GM21529 (cell line): ENCODE measurements around the gene TBC1D2B.
"Not testable (repeated sequence)": the region's sequence is repeated elsewhere in the genome, so short reads cannot be mapped to it uniquely, and the experiment has no call there.

Experiments used
- ATAC-seq: cut with Tn5 transposase; IDR thresholded peaks from one replicate; pipeline ENCODE4 v1.9.1; 2021; ENCODE audit not compliant: unreplicated experiment

Gene TBC1D2B

DNA sequence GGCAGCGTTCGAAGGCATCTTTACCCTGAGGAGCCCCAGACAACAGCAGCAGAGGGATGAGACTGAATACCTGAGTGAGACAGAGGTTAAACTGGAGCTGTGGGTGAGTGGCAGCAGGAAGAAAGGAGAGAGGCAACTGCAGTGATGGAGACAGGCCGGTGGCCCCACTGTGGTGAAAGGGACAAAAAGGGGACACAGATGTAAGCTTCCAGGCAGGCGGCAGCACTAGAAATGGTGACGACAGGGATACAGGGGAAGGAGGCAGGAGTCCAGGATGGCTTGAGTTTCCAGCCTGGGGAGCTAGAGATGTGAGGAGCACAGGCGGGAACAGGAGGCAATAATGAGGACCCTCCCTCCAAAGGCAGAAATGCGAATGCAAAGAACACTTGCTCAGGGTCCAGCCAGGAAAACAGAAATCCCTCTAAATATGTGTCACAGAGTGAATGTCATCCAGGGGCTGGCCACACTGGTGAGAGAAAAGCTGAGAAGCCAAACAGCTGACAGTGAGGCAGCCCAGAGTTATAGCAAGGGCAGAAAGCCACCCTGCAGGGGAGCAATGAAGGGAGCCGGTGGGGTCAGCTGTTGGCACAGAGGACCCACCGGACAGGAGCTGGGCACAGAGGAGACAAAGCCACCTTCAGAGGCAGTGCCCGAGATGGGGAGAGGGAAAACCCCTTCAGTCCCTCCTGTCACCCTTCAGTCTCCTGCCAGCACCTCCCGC, 70.1 kb downstream of the TBC1D2B start:
- no peak for ATAC-seq

DNA sequence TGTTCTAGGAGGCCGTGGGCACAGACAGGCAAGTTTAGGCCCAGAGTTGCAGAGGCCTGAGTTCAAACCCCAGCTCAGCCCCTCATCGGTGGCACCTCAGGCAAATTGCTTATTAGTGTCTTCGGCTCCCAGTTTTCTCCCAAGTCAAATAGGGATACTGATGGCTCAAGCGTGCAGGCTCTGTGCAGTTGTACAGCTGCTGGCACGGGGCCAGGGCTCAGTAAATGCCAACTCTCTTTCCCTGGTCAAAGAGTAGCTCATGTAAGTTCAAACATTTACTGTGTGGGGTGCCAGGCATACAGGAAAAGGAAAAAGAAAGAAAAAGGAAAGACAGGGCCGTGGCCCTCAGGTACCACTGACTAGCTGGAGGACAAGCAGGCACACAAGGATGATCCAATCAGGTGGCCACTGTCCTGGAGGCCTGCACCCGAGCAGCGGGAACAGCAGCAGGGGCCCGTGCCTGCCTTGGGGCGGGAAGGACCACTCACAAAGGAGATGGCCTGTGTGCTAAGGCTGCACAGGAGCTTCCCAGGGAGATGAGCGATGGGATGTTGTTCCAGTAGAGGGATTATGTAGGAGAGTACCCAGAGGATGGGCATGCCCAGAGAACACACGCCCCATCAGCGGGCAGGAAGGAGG, 70.8 kb downstream of the TBC1D2B start:
- no peak for ATAC-seq

DNA sequence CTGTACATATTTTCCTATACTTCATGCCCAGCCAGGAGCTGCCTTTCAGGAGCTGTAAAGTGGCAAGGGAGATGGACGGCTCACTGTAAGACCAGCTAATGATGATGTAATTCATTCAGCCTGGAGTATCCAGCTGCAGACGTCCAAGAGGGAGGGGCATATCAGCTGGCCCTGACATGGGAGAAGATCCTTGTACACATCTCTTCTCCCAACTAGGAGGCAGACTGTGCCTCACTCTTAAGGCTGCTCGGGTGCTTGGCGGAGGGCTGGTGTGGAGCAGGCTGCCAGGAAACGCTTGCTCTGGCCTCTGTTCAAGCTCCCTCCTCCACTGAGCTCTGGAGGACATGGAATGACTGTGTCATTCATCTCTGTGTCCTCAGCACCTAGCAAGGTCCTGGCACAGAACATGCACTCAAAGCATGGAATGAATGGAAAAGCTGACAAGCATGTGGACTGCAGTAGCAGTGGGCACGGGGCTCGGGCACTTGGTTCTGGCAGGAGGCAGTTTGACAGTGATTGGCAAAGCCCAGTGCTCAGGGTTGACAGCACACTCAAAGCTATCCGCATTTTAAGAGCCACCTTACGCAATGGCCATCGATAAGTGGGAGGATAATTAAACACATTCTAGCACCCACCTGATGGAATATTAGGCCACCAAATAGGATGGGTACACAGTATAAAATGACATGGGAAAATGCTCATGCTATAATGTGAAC, 72.4 kb downstream of the TBC1D2B start:
- ATAC-seq: no peak

DNA sequence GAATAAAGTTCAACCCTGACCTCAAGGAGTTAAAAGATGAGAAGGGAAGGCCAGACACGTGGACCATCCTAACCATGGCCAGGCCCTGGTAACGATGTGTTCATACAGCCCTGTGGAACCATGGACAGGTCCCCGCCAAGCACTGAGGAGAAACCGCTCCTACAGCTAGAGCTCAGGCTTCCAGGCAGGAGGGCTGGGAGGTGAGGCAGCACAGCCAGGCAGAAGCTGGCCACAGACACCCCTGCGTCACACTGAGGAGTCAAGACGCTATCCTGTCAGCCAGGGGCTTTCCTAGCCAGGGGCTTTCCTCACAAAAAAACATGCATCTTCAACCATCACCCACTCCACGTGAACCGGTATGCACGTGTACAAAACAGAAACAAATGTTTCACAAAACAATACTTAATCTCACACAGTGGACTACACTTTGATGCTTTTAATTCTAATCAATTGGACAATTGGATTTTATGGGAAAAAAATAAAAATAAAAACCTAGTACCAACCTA, 73.2 kb downstream of the TBC1D2B start:
- ATAC-seq: no peak

DNA sequence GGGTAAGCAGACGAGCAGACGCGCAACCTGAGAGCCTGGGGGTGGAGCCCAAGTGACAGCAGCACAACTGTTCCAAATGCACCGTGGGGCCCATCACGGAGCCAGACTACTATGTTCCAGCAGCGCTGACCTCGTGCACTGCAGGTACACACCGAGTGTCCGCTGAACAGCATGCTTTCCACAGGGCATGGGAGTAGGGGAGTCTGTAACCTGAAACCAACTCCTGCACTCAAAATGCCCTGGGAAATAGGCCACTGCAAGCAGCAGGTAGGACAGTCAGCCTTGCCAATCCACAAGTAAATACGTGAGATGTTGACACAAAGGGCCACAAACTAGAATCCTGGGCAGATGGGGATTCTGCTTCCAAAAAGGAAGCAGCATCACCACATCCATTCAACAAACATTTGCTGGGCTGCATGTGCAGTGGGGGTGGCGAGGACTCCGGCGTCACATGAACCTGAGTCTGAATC, 73.9 kb downstream of the TBC1D2B start:
- no peak for ATAC-seq

DNA sequence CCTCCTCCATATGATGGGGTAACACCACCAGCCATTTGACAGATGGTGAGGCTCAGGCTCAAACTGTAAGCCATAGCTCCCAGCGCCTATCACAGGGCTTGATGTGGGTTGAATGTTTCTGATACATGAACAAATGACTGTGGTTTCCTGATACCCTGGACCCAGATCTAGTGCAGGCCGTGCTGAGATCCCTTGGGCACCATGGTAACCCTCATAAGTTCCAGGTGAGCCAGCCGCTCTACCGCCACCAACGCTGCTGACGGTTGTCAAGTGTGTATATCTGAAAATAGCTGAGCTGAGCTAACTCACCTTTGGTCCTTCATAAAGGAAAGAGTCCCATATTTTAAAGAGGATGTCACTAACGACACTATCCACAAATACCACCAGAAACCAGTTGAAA, 74.5 kb downstream of the TBC1D2B start:
- ATAC-seq: no peak

DNA sequence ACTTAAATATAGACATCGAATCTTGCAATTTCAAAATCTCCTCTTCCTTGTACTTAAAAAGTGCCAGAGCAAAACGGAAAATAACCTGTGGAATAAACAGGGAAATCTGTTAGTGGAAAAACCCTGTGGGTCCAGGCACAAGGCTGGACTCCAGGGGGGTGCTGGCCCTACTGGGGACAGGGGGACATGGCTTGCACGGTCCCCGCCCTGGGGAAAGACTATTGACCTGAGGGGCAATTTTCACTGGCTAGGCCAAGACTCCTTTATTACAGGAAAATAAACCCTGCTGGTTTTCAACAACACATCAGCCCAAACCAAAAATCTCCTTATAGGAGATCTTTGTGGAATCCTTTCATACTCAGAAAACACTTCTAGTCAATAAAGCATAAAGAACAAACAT, 75.9 kb downstream of the TBC1D2B start:
- ATAC-seq: no peak

DNA sequence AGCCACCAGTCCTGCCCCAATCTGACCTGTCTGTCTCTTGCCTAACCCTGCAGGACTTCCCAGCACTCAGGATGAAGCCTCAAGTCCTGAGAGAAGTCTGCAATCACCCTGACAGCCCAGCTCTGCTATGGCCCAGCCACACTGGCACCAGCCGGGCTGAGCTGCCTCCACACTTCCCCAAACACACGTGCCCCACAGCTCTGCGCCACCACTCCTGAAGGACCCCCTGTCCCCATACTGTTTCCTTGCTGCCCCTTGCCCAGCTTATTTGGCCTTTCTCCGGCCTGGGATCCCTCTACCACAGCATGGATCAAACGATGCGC, 76.6 kb downstream of the TBC1D2B start:
- no peak for ATAC-seq

DNA sequence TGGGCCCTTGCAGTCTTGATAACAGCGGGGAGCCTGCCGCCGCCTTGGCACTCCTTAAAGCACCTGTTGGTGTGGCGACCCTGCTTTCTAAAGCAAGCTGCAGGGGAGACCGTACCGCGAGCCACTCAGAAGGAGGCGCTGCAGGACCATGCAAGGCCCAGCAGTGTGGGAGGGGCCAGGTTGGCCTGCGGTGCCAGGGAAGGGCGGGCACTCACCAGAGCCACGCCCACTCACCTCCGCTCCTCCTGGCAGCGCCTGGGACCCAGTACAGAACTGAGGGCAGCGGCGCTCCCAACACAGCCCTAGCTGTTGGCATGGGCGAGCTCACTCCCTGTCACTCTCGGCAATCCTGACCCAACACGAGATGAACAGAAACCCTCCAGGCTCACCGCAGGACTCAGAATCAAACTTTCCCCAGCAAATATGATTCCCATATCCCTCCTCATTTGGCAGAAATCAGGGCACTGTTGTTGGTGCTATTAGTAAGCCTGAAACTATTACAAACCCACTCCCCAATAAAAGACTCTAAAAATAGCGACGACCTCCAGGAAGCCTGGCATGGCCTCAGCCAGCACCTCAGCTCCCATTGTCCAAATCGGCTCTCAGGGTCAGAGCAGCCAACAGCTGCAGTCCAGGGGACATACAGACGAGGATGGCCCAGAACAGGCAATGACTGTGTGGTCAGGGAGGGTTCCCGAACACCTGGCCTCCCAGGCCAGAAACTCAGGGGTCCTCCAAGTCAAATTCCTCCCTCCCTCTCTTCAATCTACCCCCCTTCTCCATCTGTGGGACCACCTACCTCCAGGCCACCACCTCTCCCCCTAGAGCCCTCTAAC, 77.2 kb downstream of the TBC1D2B start:
- ATAC-seq: peak; percentile 79

DNA sequence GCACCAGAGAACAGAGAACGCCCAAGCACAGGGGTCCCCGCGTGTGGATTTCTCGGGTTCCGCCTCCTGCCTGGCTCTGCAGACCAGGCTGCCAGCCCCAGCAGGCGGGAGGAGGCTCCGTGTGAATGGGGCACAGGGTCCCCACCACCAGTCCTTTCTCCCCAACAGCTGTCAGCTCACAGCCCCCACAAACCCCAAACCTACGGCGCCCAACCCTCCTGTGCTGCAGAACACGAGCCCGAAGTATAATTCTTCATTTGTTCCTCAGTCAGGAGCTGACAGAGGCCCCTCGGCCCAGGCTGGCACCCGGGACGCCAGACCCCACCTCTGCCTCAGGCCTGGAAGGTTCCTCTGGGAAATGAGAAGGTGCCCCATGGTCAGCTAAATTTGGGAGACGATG, 78.0 kb downstream of the TBC1D2B start:
- no peak for ATAC-seq

DNA sequence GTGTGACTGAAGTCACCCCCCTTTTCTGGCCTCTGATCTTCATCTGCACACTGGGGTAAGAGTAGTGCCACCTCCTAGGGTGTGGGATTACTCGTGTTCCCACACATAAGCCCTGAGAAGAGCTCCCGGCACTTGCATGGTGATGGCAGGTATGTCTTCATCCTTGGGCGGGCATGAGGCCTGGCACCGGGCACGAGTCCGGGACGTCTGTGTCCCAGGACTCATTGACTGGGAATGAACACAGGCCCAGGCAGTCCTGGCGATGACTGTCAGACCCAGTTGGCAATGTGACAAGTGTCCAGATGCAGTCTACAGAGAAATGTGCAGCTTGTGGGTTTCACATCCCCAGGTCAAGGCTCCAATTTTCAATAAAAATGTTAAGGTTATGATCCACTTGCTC, 78.9 kb downstream of the TBC1D2B start:
- no peak for ATAC-seq

DNA sequence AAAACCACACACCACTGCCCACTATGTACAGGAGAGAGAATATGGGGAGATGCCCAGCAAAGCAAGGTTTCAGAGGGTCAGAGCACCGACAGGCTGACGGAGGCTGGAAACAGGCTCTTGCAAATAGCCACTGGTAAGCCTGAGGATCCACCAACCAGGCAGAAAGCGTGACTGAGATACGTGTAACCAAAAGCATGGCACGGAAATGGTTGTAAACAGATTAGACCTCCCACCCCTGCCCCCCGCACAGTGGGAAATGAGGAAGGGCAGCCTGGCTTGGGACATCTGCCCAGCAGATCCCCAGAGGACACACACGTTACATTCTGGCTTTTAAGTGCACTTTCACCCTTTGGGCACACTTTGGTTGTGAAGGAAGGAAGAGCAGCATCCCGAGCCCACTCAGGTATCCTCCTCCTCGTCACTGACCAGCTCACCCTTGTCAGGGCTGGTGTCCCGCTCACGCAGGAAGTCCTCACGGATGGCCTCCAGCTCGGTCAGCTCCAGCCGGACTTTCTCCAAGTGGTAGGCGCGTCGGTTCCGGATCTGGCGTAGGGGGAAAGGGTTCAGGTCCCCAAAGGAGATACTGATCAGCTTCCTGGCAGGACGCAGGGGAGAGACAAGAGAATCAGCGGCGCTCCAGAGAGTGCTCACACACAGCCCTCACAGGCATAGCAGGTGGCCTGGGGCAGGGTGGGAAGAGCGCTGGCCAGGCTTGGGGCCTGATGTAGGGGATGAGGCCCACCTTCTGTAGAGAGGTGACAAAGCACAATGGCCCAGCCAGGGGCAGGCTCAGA, 79.6 kb downstream of the TBC1D2B start:
- ATAC-seq: not testable (repeated sequence)

DNA sequence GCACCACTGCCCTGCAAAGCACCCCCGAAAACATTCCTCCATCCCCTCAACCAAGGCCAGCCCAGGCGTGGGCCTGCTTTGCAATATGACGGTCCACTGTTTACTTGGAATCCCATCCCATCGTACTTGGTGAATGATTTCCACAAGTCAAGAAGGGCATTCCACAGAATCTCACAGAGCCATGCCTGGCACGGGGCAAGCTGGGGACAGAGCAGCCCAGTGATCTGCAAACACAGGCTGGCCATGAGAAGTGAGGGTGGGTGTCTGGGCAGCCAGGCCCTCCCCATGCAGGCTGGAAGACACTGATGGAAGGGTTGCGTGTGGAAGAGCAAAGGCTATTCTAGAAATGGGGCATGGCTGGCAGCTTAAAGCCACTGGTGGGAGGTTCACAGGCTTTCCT, 80.3 kb downstream of the TBC1D2B start:
- ATAC-seq: not testable (repeated sequence)

DNA sequence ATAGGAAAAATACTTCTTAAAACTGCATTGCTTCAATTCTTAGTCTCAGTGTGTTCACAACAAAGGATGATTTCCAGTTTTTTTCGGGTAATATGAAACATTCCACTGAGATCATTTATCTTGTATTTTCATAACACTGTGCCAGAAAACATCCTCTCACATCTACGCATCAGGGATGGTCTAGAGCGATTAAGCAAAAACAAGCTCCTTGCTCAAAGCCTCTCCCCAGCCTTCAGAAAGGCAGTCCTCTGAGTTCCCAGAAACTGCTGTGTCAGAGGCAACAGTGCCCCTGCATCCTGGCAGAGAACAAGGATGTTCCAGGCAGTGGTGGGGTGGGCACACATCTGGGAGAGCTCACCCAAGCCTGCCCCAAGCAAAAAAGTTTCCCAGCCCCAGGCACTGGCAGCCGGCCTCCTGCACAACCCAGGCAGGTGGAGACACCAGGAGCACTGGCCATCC, 80.8 kb downstream of the TBC1D2B start:
- not testable (repeated sequence) for ATAC-seq

DNA sequence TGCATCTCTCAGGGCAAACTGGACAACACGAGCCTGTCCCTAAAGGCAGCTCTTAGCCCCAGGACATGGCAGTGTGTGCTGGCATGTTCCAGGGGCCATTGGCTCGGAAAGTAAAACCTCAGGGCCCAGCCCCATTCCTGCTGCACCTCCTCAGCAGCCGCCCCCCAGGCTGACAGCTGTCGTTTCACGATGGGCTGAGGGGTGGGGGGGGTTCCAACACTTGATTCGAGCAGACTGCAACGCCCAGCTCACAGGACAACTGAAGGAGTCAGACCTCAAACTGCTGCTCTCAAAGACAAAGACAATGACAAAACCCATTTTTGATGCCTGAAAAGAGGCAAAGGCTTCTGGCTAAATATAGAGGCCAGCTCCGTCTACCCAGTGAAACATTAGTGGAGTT, 81.3 kb downstream of the TBC1D2B start:
- not testable (repeated sequence) for ATAC-seq

DNA sequence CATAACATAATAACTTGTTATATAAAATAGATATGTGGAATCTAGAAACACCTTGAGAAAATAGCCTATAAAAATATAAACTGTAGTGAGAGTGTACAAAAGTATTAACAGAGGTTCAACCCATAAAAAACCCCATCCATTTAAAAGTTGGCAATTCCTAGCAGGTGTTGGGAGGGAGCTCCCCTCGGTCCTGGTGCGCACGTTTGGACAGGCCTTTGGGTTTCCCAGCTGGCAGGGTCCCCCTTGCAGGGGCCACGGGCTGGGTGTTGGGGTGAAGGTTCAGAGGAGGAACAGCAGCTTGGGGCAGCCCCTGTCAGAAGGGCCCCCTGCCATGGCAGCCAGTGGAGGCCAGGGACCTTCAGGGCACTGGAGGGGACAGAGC, 82.0 kb downstream of the TBC1D2B start:
- ATAC-seq: not testable (repeated sequence)

DNA sequence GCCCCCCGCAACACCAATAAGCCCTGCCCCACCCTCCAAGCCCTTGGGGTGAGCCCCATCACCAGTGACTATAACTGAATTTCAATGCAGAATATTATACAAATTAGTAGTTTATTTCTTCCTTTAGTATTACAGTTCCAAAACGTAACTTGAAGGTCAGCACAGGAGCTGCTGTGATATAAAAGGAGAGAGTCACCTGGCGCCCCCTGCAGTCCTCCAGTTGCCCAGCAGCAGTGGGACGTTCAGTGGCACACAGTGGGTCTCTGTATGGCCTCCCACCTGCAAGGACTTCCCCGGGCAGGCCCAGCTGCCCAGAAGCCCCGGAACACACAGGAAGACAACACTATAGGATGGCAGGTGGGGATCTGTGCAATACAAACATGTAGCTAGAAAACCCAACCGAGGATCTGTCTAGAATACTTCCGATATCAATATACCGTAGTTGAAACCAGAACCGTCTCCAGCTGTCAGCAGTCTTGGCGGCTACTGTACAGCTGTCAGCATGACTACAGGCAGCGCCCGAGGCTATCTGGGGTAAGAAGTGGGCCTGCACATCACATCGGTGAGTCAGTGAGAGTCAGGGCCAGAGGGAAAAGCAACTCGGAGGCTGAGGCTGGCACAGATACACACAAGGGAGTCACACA, 82.5 kb downstream of the TBC1D2B start:
- not testable (repeated sequence) for ATAC-seq

DNA sequence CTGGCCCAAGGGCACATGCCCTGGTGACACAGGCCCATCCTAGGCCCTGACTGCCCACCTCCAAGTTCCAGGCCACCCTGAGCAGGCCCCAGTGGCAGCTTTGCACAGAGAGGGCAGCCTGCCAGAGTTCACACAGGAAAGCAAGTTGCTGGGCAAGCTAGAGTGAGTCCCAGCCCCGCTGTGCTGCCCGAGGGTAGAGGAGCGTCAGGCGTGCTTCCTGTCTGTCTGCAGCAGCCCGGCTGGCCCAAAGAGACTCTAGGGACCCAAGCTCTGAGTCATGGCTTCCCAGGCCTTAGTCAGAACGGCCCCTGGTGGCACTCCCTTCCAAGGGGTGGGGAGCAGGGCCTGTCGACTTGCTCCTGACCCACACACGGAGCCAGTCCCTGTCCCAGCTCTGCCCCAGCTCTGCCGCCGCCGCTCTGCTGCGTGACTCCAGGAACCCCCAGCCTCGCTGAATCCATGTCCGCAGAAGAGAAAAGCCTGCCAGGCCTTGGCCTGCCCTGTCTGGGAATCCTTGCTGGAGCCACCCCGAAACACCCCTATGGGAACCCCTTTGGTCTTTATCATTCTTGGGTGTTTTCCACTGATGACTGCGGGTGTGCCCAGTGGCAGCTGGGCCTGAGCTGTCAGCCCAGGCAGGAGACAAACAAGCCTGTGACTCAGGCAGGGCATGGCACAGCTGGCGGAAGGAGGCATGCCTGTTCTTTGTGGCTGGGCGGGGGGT, 83.4 kb downstream of the TBC1D2B start:
- peak; percentile 77 for ATAC-seq

DNA sequence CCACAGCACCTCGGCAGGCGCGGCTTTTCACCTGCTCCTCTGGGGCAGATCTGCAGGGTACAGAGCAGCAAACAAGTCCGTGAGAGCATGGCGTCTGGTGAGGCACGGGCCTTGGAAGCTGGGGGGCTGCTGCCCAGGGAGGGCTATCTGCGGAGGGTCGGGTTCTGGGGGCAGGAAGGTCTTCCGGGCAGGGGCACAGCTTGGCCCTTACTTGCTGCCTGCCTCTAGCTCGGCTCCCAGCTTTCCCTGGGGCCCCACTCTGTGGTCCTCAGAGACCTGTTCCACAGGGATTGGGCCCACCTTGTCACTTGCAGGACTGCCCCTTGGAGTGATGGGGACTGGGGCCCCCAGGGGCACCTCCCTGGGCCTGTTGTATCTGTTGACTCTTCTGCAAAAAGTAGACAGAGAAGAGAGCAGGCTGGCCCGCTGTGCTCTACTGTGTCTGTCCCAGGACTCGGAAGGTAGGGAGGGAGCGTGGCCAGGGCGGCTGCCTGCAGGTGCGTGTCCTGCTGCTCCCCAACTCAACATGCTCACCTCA, 84.1 kb downstream of the TBC1D2B start:
- ATAC-seq: no peak
